Measurements from ENCODE around the gene FNDC3B.

FNDC3B gene

DNA sequence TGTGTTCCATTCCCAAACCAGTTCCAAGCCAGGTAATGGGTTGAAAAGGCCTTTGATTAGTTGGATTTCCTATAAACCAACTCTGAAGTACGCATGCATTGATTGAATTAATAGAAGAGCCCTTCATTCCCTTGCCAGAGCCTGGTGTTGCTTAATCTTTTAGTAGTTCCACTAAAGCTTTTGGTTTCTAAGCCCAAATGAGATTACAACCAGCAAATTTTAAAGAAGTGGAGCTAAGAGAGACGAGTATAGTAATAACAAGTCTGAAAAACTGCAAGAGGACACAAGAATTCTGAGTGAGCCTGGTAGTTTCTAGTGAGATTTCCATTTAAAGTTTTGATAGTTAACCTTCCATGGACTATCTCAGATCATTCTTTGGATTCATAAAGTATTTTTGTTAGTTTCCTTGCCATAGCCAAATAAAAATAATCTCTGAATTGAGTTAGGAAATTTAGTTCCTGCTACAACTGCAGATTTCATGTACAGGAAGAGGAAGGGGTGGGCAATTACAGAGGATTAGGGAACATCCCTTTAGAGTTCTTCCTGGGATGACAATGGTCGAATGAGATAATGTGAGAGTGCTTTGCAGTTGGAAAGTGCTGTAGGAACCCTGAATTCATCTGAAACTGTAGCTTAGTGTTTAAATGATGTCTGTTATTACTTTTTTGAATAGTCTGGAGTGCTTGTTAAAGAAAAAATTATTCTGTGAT, 136.8 kb downstream of the FNDC3B start:
- Histone ChIP-seq H3K36me3 (ENCODE audit: insufficient read depth, low read length) (no peaks in the 10 kb centered on the region), H3K79me2 (ENCODE audit: insufficient read depth, low read length) (peaks cover 5% of the 10 kb centered on the region; the same call in 1 of the 2 replicates)

DNA sequence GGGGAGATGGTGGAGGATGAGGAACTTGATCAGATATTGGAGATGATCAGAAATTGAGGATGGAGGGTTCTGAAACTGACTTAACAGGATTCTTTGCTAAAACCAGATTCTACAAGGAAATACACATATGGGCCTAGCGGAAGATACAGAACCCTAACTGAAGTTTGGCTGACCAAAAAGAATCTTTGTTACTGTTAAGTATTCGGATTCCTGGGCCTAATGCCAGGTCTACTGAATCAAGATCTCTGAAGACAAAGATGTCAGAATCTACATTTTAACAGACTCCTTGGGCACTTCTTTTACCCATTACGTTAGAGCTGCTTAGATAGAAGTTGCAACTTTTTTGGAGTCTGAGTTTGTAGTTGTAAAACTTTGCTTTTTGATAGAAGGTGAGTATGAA, 137.7 kb downstream of the FNDC3B start:
- Histone ChIP-seq H3K4me2 (ENCODE audit: low read depth, low read length, poor library complexity, severe bottlenecking) (no peak overlapping the region), H2AFZ (ENCODE audit: low read length) (no peak overlapping the region), H3K79me2 (ENCODE audit: insufficient read depth, low read length) (peaks cover 5% of the 10 kb centered on the region; the same call in 1 of the 2 replicates), H3K9me3 (ENCODE audit: insufficient read depth, low read depth, low read length) (no peaks in the 10 kb centered on the region), H3K4me1 (ENCODE audit: insufficient read depth, low read length, poor library complexity, severe bottlenecking) (peaks cover 4% of the 10 kb centered on the region), H4K20me1 (ENCODE audit: insufficient read depth, low read length, poor library complexity, severe bottlenecking) (no peaks in the 10 kb centered on the region), H3K4me3 (ENCODE audit: low read length, poor library complexity, severe bottlenecking) (no peak overlapping the region), H3K9me2 (replicated peaks; ENCODE audit: low read depth, low read length) (no peaks in the 10 kb centered on the region), H3K36me3 (ENCODE audit: insufficient read depth, low read length) (no peaks in the 10 kb centered on the region), H3K27me3 (ENCODE audit: insufficient read depth, low read length, poor library complexity, severe bottlenecking) (no peaks in the 10 kb centered on the region), H3K9ac (ENCODE audit: low read depth, low read length, poor library complexity, severe bottlenecking) (no peak overlapping the region), H3F3A (ENCODE audit: low read depth) (no peaks in the 10 kb centered on the region)
- no peak for TF ChIP-seq EZH2phosphoT487 (IDR thresholded peaks at IDR 0.05; ENCODE audit: borderline replicate concordance)
- TF ChIP-seq, protein P1, sequence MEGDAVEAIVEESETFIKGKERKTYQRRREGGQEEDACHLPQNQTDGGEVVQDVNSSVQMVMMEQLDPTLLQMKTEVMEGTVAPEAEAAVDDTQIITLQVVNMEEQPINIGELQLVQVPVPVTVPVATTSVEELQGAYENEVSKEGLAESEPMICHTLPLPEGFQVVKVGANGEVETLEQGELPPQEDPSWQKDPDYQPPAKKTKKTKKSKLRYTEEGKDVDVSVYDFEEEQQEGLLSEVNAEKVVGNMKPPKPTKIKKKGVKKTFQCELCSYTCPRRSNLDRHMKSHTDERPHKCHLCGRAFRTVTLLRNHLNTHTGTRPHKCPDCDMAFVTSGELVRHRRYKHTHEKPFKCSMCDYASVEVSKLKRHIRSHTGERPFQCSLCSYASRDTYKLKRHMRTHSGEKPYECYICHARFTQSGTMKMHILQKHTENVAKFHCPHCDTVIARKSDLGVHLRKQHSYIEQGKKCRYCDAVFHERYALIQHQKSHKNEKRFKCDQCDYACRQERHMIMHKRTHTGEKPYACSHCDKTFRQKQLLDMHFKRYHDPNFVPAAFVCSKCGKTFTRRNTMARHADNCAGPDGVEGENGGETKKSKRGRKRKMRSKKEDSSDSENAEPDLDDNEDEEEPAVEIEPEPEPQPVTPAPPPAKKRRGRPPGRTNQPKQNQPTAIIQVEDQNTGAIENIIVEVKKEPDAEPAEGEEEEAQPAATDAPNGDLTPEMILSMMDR (conservative IDR thresholded peaks at IDR 0.05; ENCODE audit: low read length): no peak

More for the DNA sequence above, 136.8 kb downstream of the FNDC3B start:
- H3K4me3 ChIP-seq (ENCODE audit: low read length, poor library complexity, severe bottlenecking): no peak overlapping the region
- no peaks in the 10 kb centered on the region for H3K27me3 ChIP-seq (ENCODE audit: insufficient read depth, low read length, poor library complexity, severe bottlenecking)
- no peak overlapping the region for H3K9ac ChIP-seq (ENCODE audit: low read depth, low read length, poor library complexity, severe bottlenecking)
- no peaks in the 10 kb centered on the region for H3K4me1 ChIP-seq (ENCODE audit: insufficient read depth, low read length, poor library complexity, severe bottlenecking)
- TF ChIP-seq, protein P1 (conservative IDR thresholded peaks at IDR 0.05; ENCODE audit: low read length): no peak
- no peak for TF ChIP-seq EZH2phosphoT487 (IDR thresholded peaks at IDR 0.05; ENCODE audit: borderline replicate concordance)
- H2AFZ ChIP-seq (ENCODE audit: low read length): no peak overlapping the region
- no peaks in the 10 kb centered on the region for H4K20me1 ChIP-seq (ENCODE audit: insufficient read depth, low read length, poor library complexity, severe bottlenecking)
- no peaks in the 10 kb centered on the region for H3K9me2 ChIP-seq (replicated peaks; ENCODE audit: low read depth, low read length)
- no peaks in the 10 kb centered on the region for H3K9me3 ChIP-seq (ENCODE audit: insufficient read depth, low read depth, low read length)
- no peaks in the 10 kb centered on the region for H3F3A ChIP-seq (ENCODE audit: low read depth)
- no peak overlapping the region for H3K4me2 ChIP-seq (ENCODE audit: low read depth, low read length, poor library complexity, severe bottlenecking)

DNA sequence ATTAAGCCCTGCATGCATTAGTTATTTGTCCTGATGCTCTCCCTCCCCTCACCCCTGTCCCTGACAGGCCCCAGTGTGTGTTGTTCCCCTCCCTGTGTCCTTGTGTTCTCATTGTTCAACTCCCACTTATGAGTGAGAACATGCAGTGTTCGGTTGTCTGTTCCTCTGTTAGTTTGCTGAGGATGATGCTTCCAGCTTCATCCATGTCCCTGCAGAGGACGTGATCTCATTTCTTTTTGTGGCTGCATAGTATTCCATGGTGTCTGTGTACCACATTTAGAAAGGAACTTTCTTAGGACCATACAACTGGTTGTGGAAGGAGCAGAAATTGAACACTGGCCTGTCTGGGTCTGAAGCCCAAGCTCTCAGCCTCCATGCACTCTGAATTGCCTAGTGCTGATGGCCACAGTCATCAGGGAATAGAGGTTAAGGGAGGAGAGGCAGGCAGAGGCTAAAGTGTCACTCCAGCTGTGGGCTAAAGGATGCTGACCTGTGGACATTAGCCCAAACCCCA, 138.5 kb downstream of the FNDC3B start:
- no peak overlapping the region for H3K4me3 ChIP-seq (ENCODE audit: low read length, poor library complexity, severe bottlenecking)
- no peak for TF ChIP-seq EZH2phosphoT487 (IDR thresholded peaks at IDR 0.05; ENCODE audit: borderline replicate concordance)
- TF ChIP-seq, protein P1 (conservative IDR thresholded peaks at IDR 0.05; ENCODE audit: low read length): no peak
- H4K20me1 ChIP-seq (ENCODE audit: insufficient read depth, low read length, poor library complexity, severe bottlenecking): no peaks in the 10 kb centered on the region
- H3K79me2 ChIP-seq (ENCODE audit: insufficient read depth, low read length): peaks cover 5% of the 10 kb centered on the region; the same call in 1 of the 2 replicates
- H3F3A ChIP-seq (ENCODE audit: low read depth): no peaks in the 10 kb centered on the region
- no peaks in the 10 kb centered on the region for H3K9me2 ChIP-seq (replicated peaks; ENCODE audit: low read depth, low read length)
- no peak overlapping the region for H3K9ac ChIP-seq (ENCODE audit: low read depth, low read length, poor library complexity, severe bottlenecking)
- no peak overlapping the region for H3K4me2 ChIP-seq (ENCODE audit: low read depth, low read length, poor library complexity, severe bottlenecking)
- H3K4me1 ChIP-seq (ENCODE audit: insufficient read depth, low read length, poor library complexity, severe bottlenecking): peaks cover 5% of the 10 kb centered on the region
- no peak overlapping the region for H2AFZ ChIP-seq (ENCODE audit: low read length)
- no peaks in the 10 kb centered on the region for H3K9me3 ChIP-seq (ENCODE audit: insufficient read depth, low read depth, low read length)
- no peaks in the 10 kb centered on the region for H3K27me3 ChIP-seq (ENCODE audit: insufficient read depth, low read length, poor library complexity, severe bottlenecking)
- no peaks in the 10 kb centered on the region for H3K36me3 ChIP-seq (ENCODE audit: insufficient read depth, low read length)

Measured in Loucy (cell line).